Caco-2 (cell line): ENCODE data around the gene NME5. TPM values are rescaled to one million over a fixed set of nuclear protein-coding genes. Genes with fewer than 3 reads are reported as not detected.

Experiments
- BruUV-seq: library from RNA; stranded (reverse); fragments of 400-500 nt; replicated peaks from 2 replicates; lab custom pipeline; 2021; lab: Mats Ljungman, UMichigan
- CTCF ChIA-PET: fragments of 300-600 bp; sonication (Branson Sonifier 250); formaldehyde crosslinking; loops from one replicate; lab custom pipeline; 2022; ENCODE audit warnings: antibody characterized with exemption; lab: Charles Lee
- POLR2A ChIA-PET: fragments of 300-600 bp; sonication (Branson Sonifier 250); formaldehyde crosslinking; loops from one replicate; lab custom pipeline; 2022; ENCODE audit warnings: antibody characterized with exemption; lab: Charles Lee
- DNase-seq, 2 experiments: peaks; one replicate each; pipeline versions ENCODE4 v3.0.0 to v3.0.0-alpha.2; 2020 to 2022
- H3K27me3 ChIP-seq: replicated peaks from 2 replicates; pipeline ENCODE4 v1.6.0; 2011; ENCODE audit warnings: low read length; ENCODE audit not compliant: control insufficient read depth, insufficient read depth
- H3K36me3 ChIP-seq: 2 replicates; pipeline ENCODE4 v1.5.1; 2011; ENCODE audit warnings: low read length; ENCODE audit not compliant: control insufficient read depth, insufficient read depth
- H3K4me1 ChIP-seq: fragments of 250-450 bp; sonication (Bioruptor Pico); 2 replicates; pipeline ENCODE4 v1.5.1; 2020; ENCODE audit warnings: mild to moderate bottlenecking
- H3K4me3 ChIP-seq: 2 replicates; pipeline ENCODE4 v1.5.1; 2011; ENCODE audit warnings: low read depth, mild to moderate bottlenecking, control low read depth, low read length
- H3K9me3 ChIP-seq: fragments of 250-450 bp; sonication (Bioruptor Pico); 2 replicates; pipeline ENCODE4 v1.5.1; 2020; ENCODE audit warnings: mild to moderate bottlenecking, moderate library complexity
- H3K27ac Mint-ChIP-seq: one replicate; pipeline ENCODE4 v1.8.0; 2022; ENCODE audit warnings: mixed read lengths; ENCODE audit not compliant: unreplicated experiment
- H3K27me3 Mint-ChIP-seq: one replicate; pipeline ENCODE4 v1.8.0; 2022; ENCODE audit warnings: mixed read lengths; ENCODE audit not compliant: insufficient read depth, unreplicated experiment
- H3K36me3 Mint-ChIP-seq: one replicate; pipeline ENCODE4 v1.8.0; 2022; ENCODE audit warnings: mild to moderate bottlenecking, mixed read lengths; ENCODE audit not compliant: insufficient read depth, unreplicated experiment
- H3K4me1 Mint-ChIP-seq: one replicate; pipeline ENCODE4 v1.8.0; 2022; ENCODE audit warnings: low read depth, mixed read lengths; ENCODE audit not compliant: unreplicated experiment
- H3K4me3 Mint-ChIP-seq: one replicate; pipeline ENCODE4 v1.8.0; 2022; ENCODE audit warnings: mild to moderate bottlenecking, moderate library complexity, mixed read lengths; ENCODE audit not compliant: unreplicated experiment
- H3K9me3 Mint-ChIP-seq: one replicate; pipeline ENCODE4 v1.8.0; 2022; ENCODE audit warnings: mixed read lengths; ENCODE audit not compliant: unreplicated experiment
- CTCF ChIP-seq, 2 experiments: fragments of 200-600 bp in 1 of 2; IDR thresholded peaks; 1 replicate in 1 of 2; 2 replicates in 1 of 2; pipeline versions ENCODE4 v1.5.1 to v1.8.0; 2011 to 2022; ENCODE audit warnings: antibody characterized with exemption in 1 of 2, control low read depth in 1 of 2, inconsistent platforms in 1 of 2, low read depth in 1 of 2, low read length in 1 of 2, mild to moderate bottlenecking in 1 of 2, moderate library complexity in 1 of 2; ENCODE audit not compliant: insufficient read depth in 1 of 2, severe bottlenecking in 1 of 2, unreplicated experiment in 1 of 2
- intact Hi-C: fragments of 100-400 bp; cut with micrococcal nuclease; formaldehyde crosslinking; loops from one replicate; pipeline ENCODE4 v1.10.0; 2022; ENCODE audit not compliant: unreplicated experiment
- total RNA-seq: library from RNA; stranded (reverse); gene quantifications from 2 replicates; pipeline ENCODE4 v1.2.3, GENCODE V29; 2022

The NME5 gene
- total RNA-seq, 1 experiment from 2014 or later = not detected

DNA sequence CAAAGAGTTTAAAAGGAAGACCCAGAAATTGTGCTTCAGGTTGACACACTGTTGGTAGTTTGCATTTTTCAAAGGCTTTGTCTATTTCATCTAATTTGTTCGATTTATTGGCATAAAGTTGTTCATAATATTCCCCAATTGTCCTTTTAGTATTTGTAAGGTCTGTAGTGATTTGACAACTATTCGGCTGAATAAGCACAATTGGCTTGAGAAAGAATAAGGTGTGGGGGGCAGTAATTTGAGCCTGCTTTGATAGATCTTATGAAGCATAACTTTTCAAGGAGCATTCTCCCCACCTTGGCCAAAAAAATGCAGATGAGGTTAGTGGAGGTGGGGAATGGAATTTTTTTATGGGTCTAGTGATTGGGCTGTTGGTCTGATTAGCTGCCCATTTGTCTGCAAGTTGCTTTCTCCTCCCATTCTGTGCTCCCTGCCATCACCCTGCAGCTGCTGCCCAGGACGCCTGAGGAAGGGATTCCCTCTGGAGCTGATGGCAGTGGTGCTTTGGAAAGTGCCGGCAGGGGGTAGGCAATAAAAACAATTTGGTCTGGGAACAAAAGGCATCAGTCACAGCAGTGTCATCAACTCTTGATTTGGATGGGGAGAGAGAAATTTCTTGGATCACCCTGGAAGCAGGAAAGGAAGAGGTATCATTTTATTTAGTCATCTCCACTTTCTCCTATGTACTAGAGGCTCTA, 28.8 kb downstream of the NME5 start:
- no peak overlapping the region for H3K4me3 Mint-ChIP-seq
- ChIA-PET CTCF (interaction anchor here (1.4 kb wide), 1 partner anchor 22 kb away, joined by 3 read pairs; no protein-coding TSS in a partner anchor), POLR2A (no interaction called here)
- no peaks in the 10 kb centered on the region for H3K9me3 Mint-ChIP-seq
- peaks cover 13% of the 10 kb centered on the region for H3K4me1 Mint-ChIP-seq
- intact Hi-C loops = no loop called here
- H3K27me3 Mint-ChIP-seq = no peaks in the 10 kb centered on the region
- no peaks in the 10 kb centered on the region for H3K36me3 Mint-ChIP-seq
- no peak for DNase-seq
- no TSS peak for BruUV-seq
- Histone ChIP-seq H3K4me1 (peaks cover 6% of the 10 kb centered on the region; the same call in 1 of the 2 replicates), H3K36me3 (no peaks in the 10 kb centered on the region), H3K9me3 (no peaks in the 10 kb centered on the region), H3K4me3 (no peak overlapping the region), H3K27me3 (no peaks in the 10 kb centered on the region)
- no peak overlapping the region for H3K27ac Mint-ChIP-seq
- no peak for TF ChIP-seq CTCF (IDR thresholded peaks at IDR 0.05; ENCODE audit: insufficient read depth in 1 of 2, low read depth in 1 of 2, low read length in 1 of 2, severe bottlenecking in 1 of 2, unreplicated experiment in 1 of 2)

GRCh38 chr5:138109463-138110265, 29.6 kb downstream of the NME5 start:
- Histone ChIP-seq H3K4me3 (no peak overlapping the region), H3K27me3 (no peaks in the 10 kb centered on the region), H3K9me3 (no peaks in the 10 kb centered on the region), H3K36me3 (no peaks in the 10 kb centered on the region), H3K4me1 (peaks cover 6% of the 10 kb centered on the region; the same call in 1 of the 2 replicates)
- DNase-seq = no peak
- Mint-ChIP-seq H3K4me3 (no peak overlapping the region), H3K36me3 (no peaks in the 10 kb centered on the region), H3K27ac (no peak overlapping the region), H3K9me3 (no peaks in the 10 kb centered on the region), H3K4me1 (peaks cover 13% of the 10 kb centered on the region), H3K27me3 (no peaks in the 10 kb centered on the region)
- POLR2A ChIA-PET = no interaction called here
- CTCF ChIA-PET = interaction anchor here (1.4 kb wide), 1 partner anchor 21 kb away, joined by 3 read pairs; no protein-coding TSS in a partner anchor
- BruUV-seq = no TSS peak
- TF ChIP-seq CTCF (IDR thresholded peaks at IDR 0.05; ENCODE audit: insufficient read depth in 1 of 2, low read depth in 1 of 2, low read length in 1 of 2, severe bottlenecking in 1 of 2, unreplicated experiment in 1 of 2) = no peak
- intact Hi-C loops = no loop called here

- ChIA-PET CTCF (no interaction called here), POLR2A (no interaction called here)
- H3K27me3 ChIP-seq = no peaks in the 10 kb centered on the region
- H3K4me3 ChIP-seq = no peak overlapping the region
- H3K9me3 ChIP-seq = no peaks in the 10 kb centered on the region
- H3K27me3 Mint-ChIP-seq = no peaks in the 10 kb centered on the region
- H3K36me3 ChIP-seq = no peaks in the 10 kb centered on the region
- no peaks in the 10 kb centered on the region for H3K36me3 Mint-ChIP-seq
- no peak for TF ChIP-seq CTCF (IDR thresholded peaks at IDR 0.05; ENCODE audit: insufficient read depth in 1 of 2, low read depth in 1 of 2, low read length in 1 of 2, severe bottlenecking in 1 of 2, unreplicated experiment in 1 of 2)
- intact Hi-C loops = no loop called here
- no peak overlapping the region for H3K27ac Mint-ChIP-seq
- H3K4me3 Mint-ChIP-seq = no peak overlapping the region
- BruUV-seq = no TSS peak
- H3K4me1 ChIP-seq = peaks cover 17% of the 10 kb centered on the region; the same call in 1 of the 2 replicates
- H3K9me3 Mint-ChIP-seq = no peaks in the 10 kb centered on the region
- H3K4me1 Mint-ChIP-seq = peaks cover 22% of the 10 kb centered on the region
- no peak for DNase-seq
Measured at GRCh38 chr5:138107213-138107612, 32.0 kb downstream of the NME5 start.
